HG03196 (cell line): ENCODE measurements around the gene ATXN7L1.
"Not testable (repeated sequence)": the region's sequence is repeated elsewhere in the genome, so short reads cannot be mapped to it uniquely, and the experiment has no call there.

Experiments used
- ATAC-seq: cut with Tn5 transposase; IDR thresholded peaks from one replicate; pipeline ENCODE4 v1.9.1; 2021; ENCODE audit not compliant: unreplicated experiment

Gene ATXN7L1

DNA sequence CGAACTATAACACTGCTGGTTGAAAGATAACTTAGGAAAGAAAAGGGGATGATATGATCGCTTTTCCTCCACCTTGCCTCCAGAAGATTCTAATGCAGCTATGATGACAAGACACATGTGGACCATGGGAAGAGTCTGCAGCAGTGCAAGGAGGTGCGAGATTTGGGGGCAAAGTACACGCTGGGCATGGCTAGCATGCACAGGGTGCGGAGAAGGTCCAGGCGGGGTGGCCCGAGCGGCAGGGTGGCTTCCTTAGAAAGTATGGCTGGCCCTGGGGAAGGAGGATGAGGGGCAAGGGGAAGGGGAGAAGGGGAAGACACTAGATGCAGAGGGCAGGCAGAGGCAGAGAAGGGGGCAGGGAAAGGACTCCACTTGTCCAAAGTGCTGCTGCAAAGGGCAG lies 15.6 kb downstream of the ATXN7L1 start:
- no peak for ATAC-seq

DNA sequence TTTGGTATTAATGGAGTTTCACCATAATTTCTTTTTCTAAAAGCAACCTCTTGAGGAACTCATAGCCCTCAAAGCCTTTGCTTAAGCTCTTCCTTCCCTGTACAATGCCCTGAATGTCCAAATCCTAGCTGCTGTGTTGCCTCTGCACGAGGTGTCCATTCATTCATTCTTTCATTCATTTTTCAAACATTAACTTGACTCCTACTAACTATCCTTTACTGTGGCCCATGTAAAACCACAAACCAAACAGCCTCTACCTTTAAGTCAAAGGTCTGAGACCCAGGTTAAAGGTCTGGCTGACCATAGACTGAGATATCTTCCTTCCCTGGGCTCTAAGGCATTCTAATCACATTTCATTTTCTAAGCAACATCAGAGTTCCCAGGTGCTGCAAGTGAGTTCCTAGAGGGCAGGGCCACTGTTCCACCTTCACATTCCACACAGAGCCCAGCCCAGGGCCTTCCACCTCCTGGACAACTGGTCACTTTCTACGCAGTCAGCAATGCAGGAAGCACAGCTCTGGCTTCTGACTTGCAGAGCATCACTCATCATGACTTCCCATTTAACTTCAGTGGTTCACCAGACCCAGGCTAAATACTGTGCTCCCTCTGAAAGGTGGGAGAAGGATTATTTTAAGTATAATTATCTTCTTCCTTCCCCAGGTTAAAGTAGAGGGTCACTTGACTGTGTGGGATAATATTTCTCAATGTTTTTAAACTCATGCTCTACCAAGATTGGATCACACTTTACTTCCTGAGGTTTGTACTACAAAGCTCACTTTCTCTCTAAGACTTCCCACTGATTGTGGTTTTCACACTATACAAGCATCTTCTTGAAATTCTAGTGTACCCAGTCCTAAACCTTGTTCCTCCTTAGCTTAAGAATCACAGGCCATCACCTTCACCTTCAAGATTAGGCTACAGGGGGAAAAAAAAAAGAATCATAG lies 19.1 kb downstream of the ATXN7L1 start:
- ATAC-seq: no peak

DNA sequence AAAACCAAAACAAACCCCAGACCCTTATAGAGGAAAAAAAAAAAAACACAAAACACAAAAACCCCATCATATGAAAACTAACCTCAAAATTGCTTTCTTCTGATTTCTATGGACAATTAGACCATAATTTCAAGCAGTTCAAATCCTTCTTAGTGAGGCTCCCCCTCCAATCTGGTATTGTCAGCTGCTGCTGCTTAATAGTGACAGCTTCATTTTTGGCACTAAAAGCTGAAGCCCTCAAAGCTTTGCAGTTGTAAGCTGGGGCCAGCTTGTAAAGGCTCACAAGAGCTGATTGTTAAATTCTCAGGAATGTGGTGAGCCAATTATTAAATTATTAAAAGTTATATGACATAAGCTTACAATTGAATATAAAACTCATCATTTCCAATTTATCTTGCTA lies 21.9 kb downstream of the ATXN7L1 start:
- ATAC-seq: no peak

DNA sequence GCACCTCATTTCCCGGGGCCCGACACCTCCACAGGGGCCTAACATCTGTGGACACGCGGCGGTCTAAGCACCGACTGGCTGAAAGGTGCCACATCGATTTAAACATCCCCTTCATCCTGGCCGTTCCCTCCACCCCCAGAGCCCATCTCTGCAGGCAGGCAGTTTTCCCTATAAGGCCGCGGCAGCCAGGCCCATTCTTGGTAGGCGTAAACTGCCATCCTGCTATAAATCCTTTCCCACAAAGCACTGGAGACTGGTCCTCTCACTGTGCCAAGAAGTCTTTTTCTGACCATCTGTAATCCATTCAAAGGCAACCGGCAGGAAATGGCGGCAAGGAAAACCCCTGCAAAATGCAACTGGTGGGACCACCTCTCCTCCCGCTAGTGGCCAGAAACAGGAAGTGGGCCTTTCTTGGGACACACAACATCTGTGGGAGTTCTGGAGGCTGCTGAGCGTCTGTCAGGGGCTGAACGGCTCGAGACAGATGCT lies 22.4 kb downstream of the ATXN7L1 start:
- ATAC-seq: no peak

DNA sequence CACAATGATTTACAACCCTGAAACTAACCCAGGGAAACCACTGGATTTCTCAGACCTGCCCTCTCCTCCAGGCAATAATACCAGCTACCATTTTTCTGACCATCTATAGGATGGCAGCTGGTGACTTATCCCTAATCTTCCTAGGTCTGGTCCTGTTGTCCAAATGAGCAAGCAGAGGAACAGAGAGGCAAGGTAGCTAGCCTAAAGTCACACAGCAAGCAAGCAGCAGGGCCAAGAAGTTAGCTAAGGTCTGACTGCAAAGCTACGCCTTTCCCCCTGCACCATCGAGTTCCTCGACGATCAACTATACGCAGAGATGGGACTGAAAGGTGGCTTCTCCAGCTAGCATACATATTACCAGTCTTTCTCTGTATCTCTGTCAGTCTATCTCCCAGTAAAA lies 25.3 kb downstream of the ATXN7L1 start:
- no peak for ATAC-seq

DNA sequence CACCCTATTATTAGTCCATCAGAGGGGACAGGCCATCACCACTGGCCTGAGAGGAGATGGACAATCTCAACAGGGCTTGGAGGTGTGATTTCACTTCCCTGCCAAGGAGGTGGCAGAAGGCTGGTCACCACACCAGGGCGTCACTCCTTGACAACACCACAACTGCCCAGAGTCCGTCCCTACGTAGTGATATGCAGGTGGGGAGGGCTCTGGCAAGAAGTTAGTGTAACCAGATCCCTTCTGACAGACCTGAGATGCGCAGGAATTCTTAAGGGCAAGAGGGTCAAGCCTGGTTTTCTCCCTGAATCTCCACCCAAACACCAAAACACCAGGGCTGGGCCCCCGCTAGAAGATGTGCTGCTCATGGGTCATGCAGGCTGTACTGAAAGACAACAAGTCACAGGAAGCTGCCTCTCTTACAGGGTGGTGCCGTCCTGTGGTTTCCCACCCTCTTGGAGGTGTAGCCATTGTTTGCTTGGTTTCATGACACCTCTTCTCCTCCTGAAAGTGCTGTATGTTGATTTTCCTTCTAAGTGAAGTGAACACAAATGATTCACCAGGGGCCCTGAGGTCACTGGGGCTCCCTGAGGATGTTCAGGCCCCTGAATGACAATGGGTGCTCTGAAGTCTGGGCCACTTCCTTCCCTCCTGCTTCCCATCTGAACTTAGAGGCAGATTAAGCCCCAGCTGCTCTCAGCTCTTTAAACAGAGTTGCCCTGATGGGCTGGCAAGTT lies 27.1 kb downstream of the ATXN7L1 start:
- no peak for ATAC-seq

DNA sequence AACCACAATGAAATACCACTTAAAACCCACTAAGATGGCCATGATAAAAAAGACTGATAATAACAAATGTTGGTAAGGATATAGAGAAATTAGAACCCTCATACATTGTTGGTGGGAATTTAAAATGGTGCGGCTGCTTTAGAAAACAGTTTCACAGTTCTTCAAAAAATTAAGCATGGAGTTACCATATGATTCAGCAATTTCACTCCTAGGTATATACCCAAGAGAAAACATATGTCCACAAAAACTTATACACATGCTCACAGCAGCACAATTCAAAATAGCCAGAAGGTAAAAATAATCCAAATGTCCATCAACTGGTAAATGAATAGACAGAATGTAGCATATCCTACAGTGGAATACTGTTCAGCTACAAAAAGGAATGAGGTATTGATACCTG lies 30.0 kb downstream of the ATXN7L1 start:
- no peak for ATAC-seq

DNA sequence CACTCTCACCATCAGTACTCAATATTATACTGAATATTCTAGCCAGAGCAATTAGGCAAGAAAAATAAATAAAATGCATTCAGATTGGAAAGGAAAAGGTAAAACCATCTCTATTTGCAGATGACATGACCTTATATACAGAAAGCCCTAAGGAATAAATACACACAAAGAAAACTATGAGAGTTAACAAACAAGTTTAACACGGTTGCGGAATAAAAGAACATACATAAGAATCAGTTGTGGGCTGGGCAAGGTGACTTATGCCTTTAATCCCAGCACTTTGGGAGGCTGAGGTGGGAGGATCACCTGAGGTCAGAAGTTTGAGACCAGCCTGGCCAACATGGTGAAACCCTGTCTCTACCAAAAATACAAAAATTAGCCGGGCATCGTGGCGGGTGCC lies 31.7 kb downstream of the ATXN7L1 start:
- ATAC-seq: not testable (repeated sequence)

DNA sequence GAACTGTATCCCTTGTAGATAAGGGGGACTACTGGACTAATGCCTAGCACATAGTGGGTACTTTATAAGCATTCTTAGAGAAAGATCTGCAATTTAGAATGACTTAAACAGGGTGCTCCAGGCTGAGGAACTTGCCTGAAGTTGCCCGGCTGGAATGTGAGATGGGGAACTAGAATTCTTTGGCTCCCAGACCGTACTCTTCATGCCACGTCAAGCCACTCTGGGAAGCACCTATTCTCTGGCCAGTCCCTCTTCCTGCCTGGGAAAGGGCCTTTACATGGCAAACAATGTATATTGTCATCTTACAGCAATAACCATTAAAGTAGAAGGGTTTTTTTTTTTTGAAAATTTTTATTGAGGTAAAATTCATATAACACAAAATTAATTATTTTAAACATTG lies 34.5 kb downstream of the ATXN7L1 start:
- no peak for ATAC-seq

DNA sequence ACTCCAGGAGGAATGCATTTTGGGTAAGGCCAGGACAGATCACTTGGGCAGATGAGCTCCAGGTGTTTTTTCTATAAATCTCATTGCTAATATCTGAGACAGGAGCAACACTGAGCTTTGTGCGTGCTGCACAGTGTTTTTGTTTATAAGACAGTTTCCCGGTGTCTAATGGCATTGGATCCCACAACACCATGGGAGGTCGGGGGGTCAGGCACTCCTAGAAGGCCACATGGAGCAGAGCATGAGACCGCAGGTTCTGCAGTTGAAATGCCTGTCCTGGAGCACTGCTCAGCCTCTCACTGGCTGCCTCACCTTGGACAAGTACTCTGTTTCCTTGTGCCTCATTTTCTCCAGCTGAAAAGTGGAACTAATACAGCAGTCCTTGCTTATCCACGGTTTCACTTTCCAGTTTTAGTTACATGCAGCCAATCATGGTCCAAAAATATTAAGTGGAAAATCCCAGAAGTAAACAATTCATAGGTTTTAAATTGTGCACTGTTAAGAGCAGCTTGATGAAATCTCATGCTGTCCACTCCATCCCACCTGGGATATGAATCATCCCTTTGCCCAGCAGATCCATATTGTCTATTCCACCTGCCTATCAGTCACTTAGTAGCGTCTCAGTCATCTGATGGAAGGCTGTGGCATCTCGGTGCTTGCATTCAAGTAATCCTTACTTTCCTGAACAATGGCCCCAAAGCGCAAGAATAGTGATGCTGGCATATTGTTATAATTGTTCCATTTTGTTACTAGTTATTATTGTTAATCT lies 35.2 kb downstream of the ATXN7L1 start:
- ATAC-seq: no peak

DNA sequence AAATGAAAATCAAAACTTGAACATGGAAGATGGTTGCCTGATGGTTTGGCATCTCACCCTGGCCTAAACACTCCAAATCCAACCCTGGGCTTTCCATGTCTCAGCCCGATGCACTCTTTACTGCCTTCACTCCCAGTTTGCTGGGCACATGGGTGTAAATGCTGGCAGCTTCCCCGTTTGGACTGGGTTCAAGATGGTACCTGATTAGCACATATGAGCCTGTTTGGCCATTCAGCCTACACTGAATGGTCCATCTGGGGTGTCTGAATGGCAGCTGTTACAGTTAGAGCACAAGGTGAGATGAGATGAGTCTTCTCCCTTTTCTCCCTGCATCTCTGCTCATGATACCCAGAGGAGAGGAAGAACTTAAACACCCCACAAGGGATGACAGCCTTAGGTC lies 37.1 kb downstream of the ATXN7L1 start:
- no peak for ATAC-seq

DNA sequence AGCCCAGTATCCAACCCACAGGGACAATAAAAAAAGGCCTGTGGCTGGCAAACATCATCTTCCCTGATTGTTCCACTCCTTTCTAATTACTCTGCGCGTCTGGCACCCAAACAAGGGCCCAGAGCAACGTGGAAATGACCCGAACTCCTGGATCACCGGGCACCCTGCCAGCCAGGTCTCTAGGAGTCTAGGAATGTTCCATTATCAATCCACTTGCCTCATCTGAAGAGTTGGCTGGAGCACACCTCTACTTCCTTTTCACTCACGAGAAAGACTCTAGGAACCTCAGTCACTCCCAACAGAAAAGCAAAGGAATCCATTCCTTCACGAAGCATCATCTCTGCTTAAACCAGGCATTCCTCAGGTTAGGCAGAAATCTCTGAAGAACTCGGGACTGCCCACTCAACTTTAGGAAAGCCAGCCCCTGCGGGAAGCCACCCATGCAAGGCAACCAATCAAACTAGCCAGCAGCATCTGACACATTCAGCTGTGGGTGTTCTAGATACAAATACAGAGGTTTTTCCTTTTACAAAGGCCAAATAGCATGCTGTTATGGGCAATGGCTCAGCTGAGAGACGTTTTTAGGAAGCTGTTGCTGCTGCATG lies 37.7 kb downstream of the ATXN7L1 start:
- ATAC-seq: no peak

DNA sequence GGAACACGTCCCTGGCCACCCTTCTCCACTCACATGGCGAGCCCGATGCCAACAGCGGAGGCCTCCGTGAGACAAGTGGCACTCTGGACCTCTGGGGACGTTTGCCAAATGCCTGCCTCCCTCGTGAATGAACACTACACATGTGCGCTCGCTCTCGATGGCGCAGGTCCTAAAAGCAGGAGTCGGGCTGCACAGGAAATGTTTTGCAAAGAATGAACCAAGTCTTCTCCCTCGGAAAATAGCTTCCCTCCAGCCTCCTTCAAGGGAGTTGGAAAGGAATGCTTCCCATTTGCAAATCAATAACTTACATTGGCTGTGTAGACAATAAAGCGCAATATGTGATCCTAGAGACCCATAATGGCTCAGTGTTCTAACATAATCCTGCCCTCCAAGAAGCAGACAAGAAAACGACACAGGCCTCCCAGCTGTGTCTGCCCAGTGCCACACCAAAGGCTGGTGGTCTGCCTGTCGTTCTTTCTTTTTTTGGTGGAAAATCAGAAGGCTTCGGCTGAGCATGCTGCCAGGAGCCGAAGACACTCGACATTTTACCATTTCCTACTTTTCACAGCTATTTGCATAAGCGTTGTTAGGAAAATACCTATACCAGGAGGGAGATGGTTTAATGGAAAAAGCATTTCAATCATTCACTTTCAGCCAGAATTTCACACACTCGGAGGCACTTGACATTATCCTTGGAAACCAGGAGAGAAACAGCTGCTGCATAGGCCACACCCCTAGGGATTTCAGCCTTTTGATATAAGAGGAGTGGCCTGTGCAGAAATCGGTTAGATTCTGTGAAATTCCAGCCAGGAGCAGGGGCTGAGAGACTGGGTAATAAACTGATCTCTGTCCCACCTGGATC lies 38.4 kb downstream of the ATXN7L1 start:
- no peak for ATAC-seq

DNA sequence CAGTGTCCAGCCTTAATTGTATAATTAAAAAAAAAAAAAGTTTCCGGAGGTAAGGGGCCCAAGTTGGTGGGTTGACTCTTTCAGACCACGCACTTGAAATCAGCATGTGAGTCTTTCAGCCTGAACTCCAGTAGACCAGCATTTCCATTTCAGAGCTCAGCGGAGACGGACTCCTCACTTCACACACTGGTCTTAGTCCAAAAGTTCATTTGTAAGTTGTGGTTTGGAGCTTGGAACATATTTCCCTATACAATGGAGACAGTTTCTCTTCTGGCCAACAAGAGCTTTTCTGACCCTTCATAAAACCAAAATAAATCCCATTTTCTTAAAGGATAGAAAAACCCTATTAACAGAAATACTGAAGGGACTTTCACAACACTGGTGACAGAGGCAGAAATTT lies 41.0 kb downstream of the ATXN7L1 start:
- no peak for ATAC-seq

DNA sequence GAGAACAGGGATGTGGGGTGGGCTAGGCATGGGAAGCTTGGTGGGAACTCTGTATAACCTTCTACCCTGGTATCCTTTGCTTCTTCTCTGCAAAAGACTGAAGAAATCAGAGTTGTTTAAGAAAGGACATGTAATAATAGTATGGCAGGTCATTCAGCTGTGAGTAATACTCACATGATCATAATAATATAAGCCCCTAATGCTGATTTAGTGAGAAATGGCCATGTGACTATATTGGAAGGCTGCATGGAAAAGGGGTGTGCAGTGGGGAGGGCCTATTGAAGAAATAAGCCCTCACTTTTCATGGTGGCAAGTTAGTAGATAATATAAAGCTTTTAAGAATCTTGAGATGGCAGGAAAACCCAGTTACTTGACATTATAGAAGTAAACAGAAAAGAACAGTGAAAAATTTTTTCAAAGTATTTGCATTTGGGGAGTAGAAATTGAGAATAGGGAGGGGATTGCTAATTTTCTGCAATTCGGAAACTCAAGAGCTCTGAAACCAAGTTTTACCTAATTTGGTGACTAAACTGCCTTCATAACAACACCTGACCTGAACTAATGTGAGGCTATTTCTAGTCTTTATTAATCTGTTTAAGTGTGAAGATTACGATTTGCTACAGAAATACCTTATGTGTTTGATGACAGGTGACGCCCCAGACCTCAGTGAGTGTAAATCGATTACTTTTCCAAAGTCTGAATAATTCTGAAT lies 44.4 kb downstream of the ATXN7L1 start:
- no peak for ATAC-seq

DNA sequence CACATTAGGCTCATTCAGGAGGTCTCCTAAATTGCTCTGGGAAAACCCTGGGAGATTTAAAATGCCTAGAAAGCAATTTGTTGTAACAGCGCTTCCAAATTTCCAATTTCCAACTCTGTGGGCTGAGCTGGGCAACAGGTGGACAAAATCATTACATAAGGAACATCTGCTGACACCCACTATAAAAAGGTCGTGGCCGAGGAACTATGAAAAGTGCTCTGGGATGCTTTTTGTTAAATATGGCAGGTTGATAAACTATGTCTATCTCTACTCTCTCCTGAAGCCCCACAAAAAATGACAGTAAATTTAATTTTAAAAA lies 45.1 kb downstream of the ATXN7L1 start:
- no peak for ATAC-seq

DNA sequence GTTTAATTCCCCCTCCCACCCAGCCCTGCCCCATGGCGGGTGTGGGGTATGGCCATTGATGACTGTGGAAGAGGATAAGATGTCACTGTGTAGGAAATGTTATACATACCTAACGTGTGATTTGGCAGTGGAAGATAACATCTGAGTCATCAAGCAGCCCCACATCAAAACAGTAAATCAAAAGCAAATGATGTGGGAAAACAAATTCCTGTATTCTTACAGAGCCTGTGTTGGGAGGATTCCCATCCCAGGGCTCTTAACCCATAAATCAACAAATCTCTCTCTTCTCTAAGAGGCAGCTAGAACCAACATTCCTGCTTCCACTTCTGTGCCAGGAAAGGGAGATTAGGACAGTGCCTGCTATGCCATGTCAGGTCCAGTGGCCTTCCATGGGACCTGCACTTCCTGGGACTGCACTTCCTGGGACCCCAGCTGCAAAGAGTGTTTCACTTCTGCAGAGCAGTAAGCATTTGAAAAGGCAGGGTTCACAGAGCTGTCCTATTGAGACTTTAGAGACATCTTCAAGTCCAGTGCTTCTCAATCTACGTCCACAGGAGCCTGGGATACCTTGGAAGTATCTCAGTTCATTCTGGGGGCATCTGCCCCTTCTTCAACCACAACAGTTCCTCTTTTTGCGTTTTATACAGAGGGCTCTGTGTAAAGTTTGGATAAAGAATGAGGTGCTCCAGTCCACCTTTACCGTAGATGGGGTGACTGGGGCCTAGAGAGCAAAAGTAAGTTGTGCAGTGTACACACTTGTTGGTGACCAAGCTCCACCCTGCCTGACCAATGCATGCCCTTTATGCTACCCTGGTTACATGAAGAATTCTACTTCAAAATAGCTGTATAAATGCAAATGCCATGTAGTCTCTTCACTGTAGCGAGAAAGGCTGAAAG lies 45.7 kb downstream of the ATXN7L1 start:
- ATAC-seq: no peak

DNA sequence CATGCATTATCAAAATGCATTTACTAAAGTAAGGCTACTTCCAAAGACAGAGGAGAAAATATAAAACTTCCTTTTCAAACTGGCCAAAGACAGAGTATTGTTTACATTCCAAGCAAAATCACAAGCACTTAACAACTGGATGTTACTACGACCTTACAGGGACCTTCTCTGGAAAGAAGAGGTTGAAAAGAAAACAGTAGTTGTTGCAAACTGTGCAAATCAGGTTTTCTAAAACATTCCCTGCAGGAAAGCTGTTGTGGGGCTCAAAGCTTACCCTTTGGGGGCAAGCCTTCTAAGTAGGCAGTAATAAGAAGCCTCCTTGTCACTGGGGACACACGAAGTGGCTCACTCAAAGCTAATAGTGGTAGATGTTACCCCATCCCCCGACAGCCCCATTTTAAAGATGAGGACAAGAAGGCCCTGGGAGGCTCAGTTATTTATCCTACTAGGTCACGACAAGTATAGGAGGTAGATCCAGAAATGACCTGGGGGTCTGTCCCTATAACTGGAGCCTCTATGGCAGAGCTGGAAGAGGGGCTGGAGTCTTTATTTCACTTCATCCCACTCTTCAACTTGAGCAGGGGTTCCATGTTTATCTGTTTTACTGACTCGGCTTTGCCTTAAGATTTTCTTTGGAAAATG lies 46.6 kb downstream of the ATXN7L1 start:
- no peak for ATAC-seq
